ENCODE data around the gene AKR1C1.
"Not testable (repeated sequence)": the region's sequence is repeated elsewhere in the genome, so short reads cannot be mapped to it uniquely, and the experiment has no call there.

AKR1C1 gene

GRCh38 chr10:4943416-4943815 is 19.8 kb upstream of the AKR1C1 start:
- H3K9me3 ChIP-seq (ENCODE audit: control extremely low read depth in 1 of 5, control insufficient read depth in 4 of 5, insufficient read depth in 2 of 5, low read depth in 1 of 5, low read length in 4 of 5); H3K36me3 ChIP-seq (ENCODE audit: control insufficient read depth in 4 of 4, insufficient read depth in 4 of 4, low read length in 3 of 4); POLR2A ChIA-PET; H3K27ac ChIP-seq (ENCODE audit: insufficient read depth in 1 of 2, low read depth in 1 of 2, low read length in 2 of 2, poor library complexity in 1 of 2, severe bottlenecking in 2 of 2); DNase-seq; H3K4me3 ChIP-seq (ENCODE audit: control insufficient read depth in 1 of 7, extremely low read depth in 1 of 7, insufficient read depth in 4 of 7, low read depth in 2 of 7, low read length in 6 of 7); H3K27me3 ChIP-seq (replicated peaks in 2 of 5; ENCODE audit: control insufficient read depth in 4 of 5, insufficient read depth in 5 of 5, low read length in 4 of 5); H3K4me1 ChIP-seq (ENCODE audit: control extremely low read depth in 1 of 4, control insufficient read depth in 4 of 4, insufficient read depth in 4 of 4, low read length in 3 of 4): not testable (repeated sequence)
- CTCF ChIA-PET, result interaction anchor here (1.4 kb wide), 1 partner anchor 94 kb away, joined by 5 read pairs; no protein-coding TSS in a partner anchor

- no peaks in the 10 kb centered on the region for H3K36me3 ChIP-seq (ENCODE audit: control insufficient read depth in 4 of 4, insufficient read depth in 4 of 4, low read length in 3 of 4)
- DNase-seq, result no peak
- no CpG with 5 or more reads among the region's 2 CpGs for WGBS (ENCODE audit: insufficient coverage)
- H3K27me3 ChIP-seq (replicated peaks in 2 of 5; ENCODE audit: control insufficient read depth in 4 of 5, insufficient read depth in 5 of 5, low read length in 4 of 5), result no peaks in the 10 kb centered on the region
- H3K4me3 ChIP-seq (ENCODE audit: control insufficient read depth in 1 of 7, extremely low read depth in 1 of 7, insufficient read depth in 4 of 7, low read depth in 2 of 7, low read length in 6 of 7), result no peak overlapping the region
- H3K27ac ChIP-seq (ENCODE audit: insufficient read depth in 1 of 2, low read depth in 1 of 2, low read length in 2 of 2, poor library complexity in 1 of 2, severe bottlenecking in 2 of 2), result no peak overlapping the region
- H3K9me3 ChIP-seq (ENCODE audit: control extremely low read depth in 1 of 5, control insufficient read depth in 4 of 5, insufficient read depth in 2 of 5, low read depth in 1 of 5, low read length in 4 of 5), result no peaks in the 10 kb centered on the region
- CTCF ChIA-PET, result interaction anchor here (1.4 kb wide), 1 partner anchor 94 kb away, joined by 5 read pairs; no protein-coding TSS in a partner anchor
- H3K4me1 ChIP-seq (ENCODE audit: control extremely low read depth in 1 of 4, control insufficient read depth in 4 of 4, insufficient read depth in 4 of 4, low read length in 3 of 4), result peaks cover 0 to 2% (median 0%) of the 10 kb centered on the region in 4 experiments
- POLR2A ChIA-PET, result no interaction called here
These were observed 19.4 kb upstream of the AKR1C1 start for GRCh38 chr10:4943821-4944220.

- no peak for DNase-seq
- peaks cover 0 to 2% (median 0%) of the 10 kb centered on the region in 4 experiments for H3K4me1 ChIP-seq (ENCODE audit: control extremely low read depth in 1 of 4, control insufficient read depth in 4 of 4, insufficient read depth in 4 of 4, low read length in 3 of 4)
- no peaks in the 10 kb centered on the region for H3K9me3 ChIP-seq (ENCODE audit: control extremely low read depth in 1 of 5, control insufficient read depth in 4 of 5, insufficient read depth in 2 of 5, low read depth in 1 of 5, low read length in 4 of 5)
- no peaks in the 10 kb centered on the region for H3K27me3 ChIP-seq (replicated peaks in 2 of 5; ENCODE audit: control insufficient read depth in 4 of 5, insufficient read depth in 5 of 5, low read length in 4 of 5)
- H3K4me3 ChIP-seq (ENCODE audit: control insufficient read depth in 1 of 7, extremely low read depth in 1 of 7, insufficient read depth in 4 of 7, low read depth in 2 of 7, low read length in 6 of 7), result no peak overlapping the region
- H3K27ac ChIP-seq (ENCODE audit: insufficient read depth in 1 of 2, low read depth in 1 of 2, low read length in 2 of 2, poor library complexity in 1 of 2, severe bottlenecking in 2 of 2), result no peak overlapping the region
- ChIA-PET POLR2A (no interaction called here), CTCF (no interaction called here)
- no peaks in the 10 kb centered on the region for H3K36me3 ChIP-seq (ENCODE audit: control insufficient read depth in 4 of 4, insufficient read depth in 4 of 4, low read length in 3 of 4)
- no CpG with 5 or more reads among the region's 1 CpG for WGBS (ENCODE audit: insufficient coverage)
These were observed 18.4 kb upstream of the AKR1C1 start for GRCh38 chr10:4944841-4945240.

DNA sequence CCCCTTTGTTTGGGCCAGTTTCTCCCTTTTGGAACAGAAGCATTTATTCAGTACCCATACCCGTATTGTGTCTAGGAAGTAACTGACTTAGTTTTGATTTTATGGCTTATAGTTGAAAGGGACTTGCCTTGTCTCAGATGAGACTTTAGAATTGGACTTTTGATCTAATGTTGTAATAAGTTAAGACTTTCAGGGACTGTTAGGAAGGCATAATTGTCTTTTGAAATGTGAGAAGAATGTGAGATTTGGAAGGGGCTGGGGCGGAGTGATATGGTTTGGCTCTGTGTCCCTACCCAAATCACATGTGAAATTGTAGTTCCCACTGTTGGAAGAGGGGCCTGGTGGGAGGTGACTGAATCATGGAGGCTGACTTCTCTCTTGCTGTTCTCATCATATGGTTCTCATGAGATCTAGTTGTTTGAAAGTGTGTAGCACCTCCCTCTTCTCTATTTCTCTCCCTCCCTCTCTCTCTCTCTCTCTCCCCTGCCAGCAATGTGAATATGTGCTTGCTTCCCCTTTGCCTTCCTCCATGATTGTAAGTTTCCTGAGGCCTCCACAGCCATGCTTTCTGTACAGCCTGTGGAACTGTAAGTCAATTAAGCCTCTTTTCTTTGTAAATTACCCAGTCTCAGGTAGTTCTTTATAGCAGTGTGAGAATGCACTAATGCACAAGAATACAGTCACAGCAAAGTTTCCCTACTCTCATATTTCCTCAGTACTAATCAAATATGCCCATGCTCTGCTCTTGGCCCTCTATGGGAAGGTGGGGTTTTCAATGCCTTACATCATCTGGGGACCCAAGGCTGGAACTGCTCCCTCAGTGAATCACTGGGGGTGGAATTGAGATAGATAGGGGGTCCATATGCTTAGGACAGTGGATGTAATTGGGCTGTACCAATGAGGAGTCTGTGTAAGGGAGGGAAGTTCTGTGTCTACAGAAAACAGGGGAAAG is 17.2 kb upstream of the AKR1C1 start:
- CTCF ChIA-PET, result no interaction called here
- H3K9me3 ChIP-seq (ENCODE audit: control extremely low read depth in 1 of 5, control insufficient read depth in 4 of 5, insufficient read depth in 2 of 5, low read depth in 1 of 5, low read length in 4 of 5), result no peaks in the 10 kb centered on the region
- no peak for DNase-seq
- no peaks in the 10 kb centered on the region for H3K36me3 ChIP-seq (ENCODE audit: control insufficient read depth in 4 of 4, insufficient read depth in 4 of 4, low read length in 3 of 4)
- POLR2A ChIA-PET, result no interaction called here
- peaks cover 0 to 2% (median 0%) of the 10 kb centered on the region in 4 experiments for H3K4me1 ChIP-seq (ENCODE audit: control extremely low read depth in 1 of 4, control insufficient read depth in 4 of 4, insufficient read depth in 4 of 4, low read length in 3 of 4)
- H3K4me3 ChIP-seq (ENCODE audit: control insufficient read depth in 1 of 7, extremely low read depth in 1 of 7, insufficient read depth in 4 of 7, low read depth in 2 of 7, low read length in 6 of 7), result no peak overlapping the region
- no peaks in the 10 kb centered on the region for H3K27me3 ChIP-seq (replicated peaks in 2 of 5; ENCODE audit: control insufficient read depth in 4 of 5, insufficient read depth in 5 of 5, low read length in 4 of 5)
- WGBS (ENCODE audit: insufficient coverage), result 100% methylated on average over 2 of the region's 2 CpGs
- no peak overlapping the region for H3K27ac ChIP-seq (ENCODE audit: insufficient read depth in 1 of 2, low read depth in 1 of 2, low read length in 2 of 2, poor library complexity in 1 of 2, severe bottlenecking in 2 of 2)

GRCh38 chr10:4947039-4947634 is 16.1 kb upstream of the AKR1C1 start:
- DNase-seq, result no peak
- ChIA-PET CTCF (no interaction called here), POLR2A (no interaction called here)
- H3K4me3 ChIP-seq (ENCODE audit: control insufficient read depth in 1 of 7, extremely low read depth in 1 of 7, insufficient read depth in 4 of 7, low read depth in 2 of 7, low read length in 6 of 7), result no peak overlapping the region
- H3K4me1 ChIP-seq (ENCODE audit: control extremely low read depth in 1 of 4, control insufficient read depth in 4 of 4, insufficient read depth in 4 of 4, low read length in 3 of 4), result no peaks in the 10 kb centered on the region
- no peak overlapping the region for H3K27ac ChIP-seq (ENCODE audit: insufficient read depth in 1 of 2, low read depth in 1 of 2, low read length in 2 of 2, poor library complexity in 1 of 2, severe bottlenecking in 2 of 2)
- H3K36me3 ChIP-seq (ENCODE audit: control insufficient read depth in 4 of 4, insufficient read depth in 4 of 4, low read length in 3 of 4), result no peaks in the 10 kb centered on the region
- H3K27me3 ChIP-seq (replicated peaks in 2 of 5; ENCODE audit: control insufficient read depth in 4 of 5, insufficient read depth in 5 of 5, low read length in 4 of 5), result no peaks in the 10 kb centered on the region
- no peaks in the 10 kb centered on the region for H3K9me3 ChIP-seq (ENCODE audit: control extremely low read depth in 1 of 5, control insufficient read depth in 4 of 5, insufficient read depth in 2 of 5, low read depth in 1 of 5, low read length in 4 of 5)

DNA sequence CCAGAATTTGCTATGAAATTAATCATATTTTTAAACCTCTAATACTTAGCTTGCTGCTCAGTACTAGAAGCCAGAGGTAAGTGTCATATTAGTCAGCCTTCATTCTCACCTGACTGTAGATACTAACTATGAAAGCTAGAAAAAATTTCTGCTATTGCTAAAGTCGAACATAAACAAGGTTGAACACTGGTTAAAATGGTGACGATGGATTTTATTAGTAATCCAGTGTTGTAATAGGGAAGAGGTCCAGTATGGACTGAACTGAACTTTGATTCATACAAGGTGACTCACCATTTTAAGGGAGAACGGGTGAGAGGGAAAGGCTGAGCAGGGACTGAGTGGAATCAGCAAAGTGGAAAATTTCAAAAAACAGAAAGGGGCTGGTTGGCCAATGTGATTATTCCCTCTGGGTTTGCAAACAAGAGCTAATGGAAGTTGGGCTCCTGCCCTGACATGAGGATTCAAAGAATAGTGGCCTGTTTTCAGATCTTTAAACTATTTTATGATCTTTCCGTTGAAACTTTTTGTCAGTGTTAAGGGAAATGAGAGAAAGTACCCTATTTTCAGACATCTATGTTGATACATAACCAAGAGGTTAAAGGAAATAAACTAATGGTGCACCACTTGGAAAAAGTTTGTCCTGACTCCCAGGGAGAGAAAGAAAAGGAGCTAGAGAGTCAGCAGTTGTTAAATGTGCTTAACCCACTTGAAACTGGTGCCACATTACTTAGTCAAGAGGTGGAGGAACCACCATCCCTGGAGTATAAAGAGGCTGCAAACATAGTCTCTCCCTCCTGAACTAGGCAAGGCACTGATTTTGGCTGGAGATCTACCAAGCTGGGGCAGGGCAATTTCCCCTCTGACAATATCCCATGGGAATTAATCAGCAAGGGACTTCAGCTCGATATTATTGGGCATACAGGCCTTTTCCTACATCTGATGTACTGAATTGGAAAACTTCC is 15.3 kb upstream of the AKR1C1 start:
- no peak for DNase-seq
- CTCF ChIA-PET, result no interaction called here
- 97% methylated on average over 3 of the region's 5 CpGs for WGBS (ENCODE audit: insufficient coverage)

More for the DNA sequence above, 15.3 kb upstream of the AKR1C1 start:
- Histone ChIP-seq H3K36me3 (ENCODE audit: control insufficient read depth in 4 of 4, insufficient read depth in 4 of 4, low read length in 3 of 4) (no peaks in the 10 kb centered on the region), H3K9me3 (ENCODE audit: control extremely low read depth in 1 of 5, control insufficient read depth in 4 of 5, insufficient read depth in 2 of 5, low read depth in 1 of 5, low read length in 4 of 5) (no peaks in the 10 kb centered on the region), H3K4me1 (ENCODE audit: control extremely low read depth in 1 of 4, control insufficient read depth in 4 of 4, insufficient read depth in 4 of 4, low read length in 3 of 4) (no peaks in the 10 kb centered on the region), H3K27ac (ENCODE audit: insufficient read depth in 1 of 2, low read depth in 1 of 2, low read length in 2 of 2, poor library complexity in 1 of 2, severe bottlenecking in 2 of 2) (no peak overlapping the region), H3K27me3 (replicated peaks in 2 of 5; ENCODE audit: control insufficient read depth in 4 of 5, insufficient read depth in 5 of 5, low read length in 4 of 5) (no peaks in the 10 kb centered on the region), H3K4me3 (ENCODE audit: control insufficient read depth in 1 of 7, extremely low read depth in 1 of 7, insufficient read depth in 4 of 7, low read depth in 2 of 7, low read length in 6 of 7) (no peak overlapping the region)
- POLR2A ChIA-PET, result interaction anchor here (0.6 kb wide), 1 partner anchor 1273 kb away, joined by 4 read pairs; no protein-coding TSS in a partner anchor
